ENCODE results near the gene HNRNPAB.

The HNRNPAB gene

DNA sequence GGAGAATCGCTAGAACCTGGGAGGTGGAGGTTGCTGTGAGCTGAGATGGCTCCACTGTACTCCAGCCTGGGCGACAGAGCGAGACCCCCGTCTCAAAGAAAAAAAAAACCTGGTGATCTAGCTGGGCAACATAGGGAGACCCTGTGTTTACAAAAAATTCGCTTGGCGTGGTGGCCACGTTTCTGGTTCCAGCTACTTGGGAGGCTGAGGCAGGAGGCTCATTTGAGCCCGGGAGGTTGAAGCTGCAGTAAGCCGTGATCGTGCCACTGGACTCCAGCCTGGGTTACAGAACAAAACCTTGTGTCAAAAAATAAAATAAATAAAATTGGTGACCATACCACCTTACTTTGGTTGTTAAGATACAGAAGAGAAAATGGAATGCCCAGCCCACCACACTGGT lies 1.8 kb upstream of the HNRNPAB start:
- Histone ChIP-seq H3K9me3 (ENCODE audit: control insufficient read depth, low read length) (no peaks in the 10 kb centered on the region), H3K9ac (no peak overlapping the region), H3K27me3 (ENCODE audit: control insufficient read depth, insufficient read depth, low read length) (no peaks in the 10 kb centered on the region), H3K27ac (no peak overlapping the region), H3K4me1 (peaks cover 14% of the 10 kb centered on the region), H2AFZ (no peak overlapping the region), H3K36me3 (ENCODE audit: control insufficient read depth, insufficient read depth, low read length) (no peaks in the 10 kb centered on the region), H3K79me2 (peaks cover 3% of the 10 kb centered on the region), H3K4me2 (ENCODE audit: low read length) (no peak overlapping the region), H3K4me3 (ENCODE audit: low read depth, low read length) (no peak overlapping the region)
- TF ChIP-seq, protein P1, sequence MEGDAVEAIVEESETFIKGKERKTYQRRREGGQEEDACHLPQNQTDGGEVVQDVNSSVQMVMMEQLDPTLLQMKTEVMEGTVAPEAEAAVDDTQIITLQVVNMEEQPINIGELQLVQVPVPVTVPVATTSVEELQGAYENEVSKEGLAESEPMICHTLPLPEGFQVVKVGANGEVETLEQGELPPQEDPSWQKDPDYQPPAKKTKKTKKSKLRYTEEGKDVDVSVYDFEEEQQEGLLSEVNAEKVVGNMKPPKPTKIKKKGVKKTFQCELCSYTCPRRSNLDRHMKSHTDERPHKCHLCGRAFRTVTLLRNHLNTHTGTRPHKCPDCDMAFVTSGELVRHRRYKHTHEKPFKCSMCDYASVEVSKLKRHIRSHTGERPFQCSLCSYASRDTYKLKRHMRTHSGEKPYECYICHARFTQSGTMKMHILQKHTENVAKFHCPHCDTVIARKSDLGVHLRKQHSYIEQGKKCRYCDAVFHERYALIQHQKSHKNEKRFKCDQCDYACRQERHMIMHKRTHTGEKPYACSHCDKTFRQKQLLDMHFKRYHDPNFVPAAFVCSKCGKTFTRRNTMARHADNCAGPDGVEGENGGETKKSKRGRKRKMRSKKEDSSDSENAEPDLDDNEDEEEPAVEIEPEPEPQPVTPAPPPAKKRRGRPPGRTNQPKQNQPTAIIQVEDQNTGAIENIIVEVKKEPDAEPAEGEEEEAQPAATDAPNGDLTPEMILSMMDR (IDR thresholded peaks at IDR 0.05) = no peak

GRCh38 chr5:178203670-178204181 lies 607 bp upstream of the HNRNPAB start:
- Histone ChIP-seq H3K27me3 (ENCODE audit: control insufficient read depth, insufficient read depth, low read length) (no peaks in the 10 kb centered on the region), H3K9ac (no peak overlapping the region), H3K4me3 (ENCODE audit: low read depth, low read length) (peak overlapping the region; percentile 75), H3K36me3 (ENCODE audit: control insufficient read depth, insufficient read depth, low read length) (no peaks in the 10 kb centered on the region), H3K9me3 (ENCODE audit: control insufficient read depth, low read length) (no peaks in the 10 kb centered on the region), H3K27ac (peak overlapping the region; percentile 71), H3K79me2 (peaks cover 9% of the 10 kb centered on the region), H3K4me1 (peaks cover 17% of the 10 kb centered on the region), H3K4me2 (ENCODE audit: low read length) (peak overlapping the region; percentile 94), H2AFZ (peak overlapping the region; percentile 79)
- TF ChIP-seq, protein P1 (IDR thresholded peaks at IDR 0.05) = no peak

DNA sequence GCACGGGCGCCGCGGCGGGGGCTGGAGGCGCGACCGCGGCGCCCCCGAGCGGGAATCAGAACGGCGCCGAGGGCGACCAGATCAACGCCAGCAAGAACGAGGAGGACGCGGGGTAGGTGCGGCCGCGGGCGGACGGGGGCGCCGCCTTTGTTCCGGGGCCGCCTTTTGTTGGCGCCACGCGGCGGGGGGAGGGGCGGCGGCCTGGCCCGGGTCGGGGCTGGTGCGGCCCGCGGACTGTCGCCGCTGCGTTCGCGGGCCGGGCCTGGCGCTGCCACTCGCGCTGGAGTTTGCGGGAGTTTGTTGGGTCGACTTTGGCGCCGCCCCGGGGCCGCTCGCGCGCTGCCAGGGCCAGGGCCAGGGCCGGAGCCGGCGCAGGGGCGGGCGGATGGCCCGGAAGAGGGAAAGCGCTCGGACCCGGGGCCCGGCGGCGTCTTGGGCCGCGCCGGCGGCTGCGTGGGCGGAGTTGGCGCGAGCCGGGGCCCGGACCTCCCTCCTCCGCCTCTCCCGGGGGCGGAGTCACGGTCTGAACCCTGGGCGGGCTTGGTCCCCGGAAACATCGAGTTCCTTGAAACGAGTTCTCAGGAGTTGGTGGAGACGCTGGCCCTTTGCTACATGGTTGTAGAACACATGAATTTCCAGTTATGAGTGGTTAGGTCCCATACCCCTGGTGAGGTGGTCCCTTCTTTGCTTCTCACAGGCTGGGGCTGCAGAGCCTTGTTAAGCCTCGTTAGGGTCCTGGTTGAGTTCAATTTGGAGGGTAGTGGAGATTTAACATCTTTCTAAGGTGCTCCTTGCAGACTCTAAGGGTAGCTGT lies 809 bp downstream of the HNRNPAB start:
- Histone ChIP-seq H3K36me3 (ENCODE audit: control insufficient read depth, insufficient read depth, low read length) (no peaks in the 10 kb centered on the region), H3K27ac (peak overlapping the region; percentile 71), H2AFZ (no peak overlapping the region), H3K79me2 (peaks cover 11% of the 10 kb centered on the region), H3K4me1 (peaks cover 17% of the 10 kb centered on the region), H3K9me3 (ENCODE audit: control insufficient read depth, low read length) (no peaks in the 10 kb centered on the region), H3K4me3 (ENCODE audit: low read depth, low read length) (peak overlapping the region; percentile 75), H3K27me3 (ENCODE audit: control insufficient read depth, insufficient read depth, low read length) (no peaks in the 10 kb centered on the region), H3K9ac (no peak overlapping the region), H3K4me2 (ENCODE audit: low read length) (peak overlapping the region; percentile 68)
- TF ChIP-seq, protein P1 (IDR thresholded peaks at IDR 0.05) = no peak

DNA sequence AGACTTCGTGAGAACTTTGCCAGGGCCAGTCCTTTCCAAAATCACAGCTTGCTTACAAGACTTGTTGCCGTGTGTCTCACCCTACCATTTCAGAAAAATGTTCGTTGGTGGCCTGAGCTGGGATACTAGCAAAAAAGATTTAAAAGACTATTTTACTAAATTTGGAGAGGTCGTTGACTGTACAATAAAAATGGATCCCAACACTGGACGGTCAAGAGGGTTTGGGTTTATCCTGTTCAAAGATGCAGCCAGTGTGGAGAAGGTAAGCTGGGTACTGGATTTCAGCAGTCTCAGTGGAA lies 1.4 kb downstream of the HNRNPAB start:
- no peaks in the 10 kb centered on the region for H3K9me3 ChIP-seq (ENCODE audit: control insufficient read depth, low read length)
- TF ChIP-seq, protein P1 (IDR thresholded peaks at IDR 0.05) = no peak
- peak overlapping the region; percentile 58 for H3K4me3 ChIP-seq (ENCODE audit: low read depth, low read length)
- H2AFZ ChIP-seq = no peak overlapping the region
- H3K27me3 ChIP-seq (ENCODE audit: control insufficient read depth, insufficient read depth, low read length) = no peaks in the 10 kb centered on the region
- H3K27ac ChIP-seq = peak overlapping the region; percentile 3
- no peaks in the 10 kb centered on the region for H3K36me3 ChIP-seq (ENCODE audit: control insufficient read depth, insufficient read depth, low read length)
- H3K79me2 ChIP-seq = peaks cover 11% of the 10 kb centered on the region
- H3K4me1 ChIP-seq = peaks cover 17% of the 10 kb centered on the region
- no peak overlapping the region for H3K9ac ChIP-seq
- peak overlapping the region; percentile 68 for H3K4me2 ChIP-seq (ENCODE audit: low read length)
